ENCODE measurements around the gene TRPM2.

DNA sequence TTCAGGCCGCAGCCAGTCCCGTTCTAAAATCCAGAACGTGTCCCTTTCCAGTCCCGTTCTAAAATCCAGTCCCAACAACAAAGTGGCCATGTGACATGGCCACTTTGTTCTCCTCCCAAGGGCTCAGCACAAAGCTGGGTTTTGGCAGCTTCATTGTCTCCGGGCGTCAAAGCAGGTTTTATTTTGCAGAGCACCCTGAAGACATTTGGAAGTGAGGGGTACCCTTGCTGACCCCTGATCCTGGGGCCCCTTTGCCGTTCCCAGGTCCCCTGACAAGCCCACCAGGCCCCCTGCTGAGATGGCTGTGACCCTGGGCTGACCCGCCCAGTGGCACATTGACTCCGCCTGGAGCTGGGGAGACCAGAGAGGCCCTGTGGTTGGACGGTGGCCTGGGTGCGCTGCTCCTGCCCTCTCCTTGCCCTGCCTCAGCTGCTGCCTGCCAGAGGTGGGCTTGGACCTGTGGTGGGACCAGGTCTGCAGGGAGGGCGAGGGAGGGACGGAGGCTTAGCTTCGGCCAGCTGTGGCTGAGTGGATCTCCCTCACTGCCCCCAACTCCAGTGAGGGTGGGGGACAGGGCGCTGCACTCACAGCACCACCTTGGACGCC lies 49.3 kb upstream of the TRPM2 start:
- TF ChIP-seq, protein P1, sequence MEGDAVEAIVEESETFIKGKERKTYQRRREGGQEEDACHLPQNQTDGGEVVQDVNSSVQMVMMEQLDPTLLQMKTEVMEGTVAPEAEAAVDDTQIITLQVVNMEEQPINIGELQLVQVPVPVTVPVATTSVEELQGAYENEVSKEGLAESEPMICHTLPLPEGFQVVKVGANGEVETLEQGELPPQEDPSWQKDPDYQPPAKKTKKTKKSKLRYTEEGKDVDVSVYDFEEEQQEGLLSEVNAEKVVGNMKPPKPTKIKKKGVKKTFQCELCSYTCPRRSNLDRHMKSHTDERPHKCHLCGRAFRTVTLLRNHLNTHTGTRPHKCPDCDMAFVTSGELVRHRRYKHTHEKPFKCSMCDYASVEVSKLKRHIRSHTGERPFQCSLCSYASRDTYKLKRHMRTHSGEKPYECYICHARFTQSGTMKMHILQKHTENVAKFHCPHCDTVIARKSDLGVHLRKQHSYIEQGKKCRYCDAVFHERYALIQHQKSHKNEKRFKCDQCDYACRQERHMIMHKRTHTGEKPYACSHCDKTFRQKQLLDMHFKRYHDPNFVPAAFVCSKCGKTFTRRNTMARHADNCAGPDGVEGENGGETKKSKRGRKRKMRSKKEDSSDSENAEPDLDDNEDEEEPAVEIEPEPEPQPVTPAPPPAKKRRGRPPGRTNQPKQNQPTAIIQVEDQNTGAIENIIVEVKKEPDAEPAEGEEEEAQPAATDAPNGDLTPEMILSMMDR (IDR thresholded peaks at IDR 0.05), result no peak
- TF ChIP-seq POLR2AphosphoS5 (IDR thresholded peaks at IDR 0.05) (no peak), POLR2A (IDR thresholded peaks at IDR 0.05) (no peak)

All from prostate gland (tissue), 2 donors.